ENCODE data around the gene GDPD4.
"Not testable (repeated sequence)": the region's sequence is repeated elsewhere in the genome, so short reads cannot be mapped to it uniquely, and the experiment has no call there.

GDPD4 gene

GRCh38 chr11:77301510-77301909, at the start of gene GDPD4:
Gene GDPD4 (minus strand): TSS chr11:77301686. CDS start chr11:77285137, 16,549 bp downstream.
- no peak for DNase-seq

- no peak for DNase-seq
Observed at GRCh38 chr11:77347948-77348347, 46.5 kb upstream of the GDPD4 start.

- DNase-seq, result no peak
Observed at GRCh38 chr11:77346906-77347603, 45.6 kb upstream of the GDPD4 start.

GRCh38 chr11:77345621-77346020, 44.1 kb upstream of the GDPD4 start:
- DNase-seq, result no peak

GRCh38 chr11:77340501-77340900, 39.0 kb upstream of the GDPD4 start:
- no peak for DNase-seq

GRCh38 chr11:77332259-77332658, 30.8 kb upstream of the GDPD4 start:
- DNase-seq, result no peak

GRCh38 chr11:77325159-77325558, 23.7 kb upstream of the GDPD4 start:
- no peak for DNase-seq

GRCh38 chr11:77324508-77324907, 23.0 kb upstream of the GDPD4 start:
- no peak for DNase-seq

GRCh38 chr11:77322926-77323590, 21.6 kb upstream of the GDPD4 start:
- DNase-seq, result no peak

- no peak for DNase-seq
Observed at GRCh38 chr11:77322506-77322905, 21.0 kb upstream of the GDPD4 start.

GRCh38 chr11:77320351-77320750, 18.9 kb upstream of the GDPD4 start:
- no peak for DNase-seq

GRCh38 chr11:77318600-77318999, 17.1 kb upstream of the GDPD4 start:
- DNase-seq, result no peak

- no peak for DNase-seq
Observed at GRCh38 chr11:77316733-77317342, 15.4 kb upstream of the GDPD4 start.

GRCh38 chr11:77312107-77312506, 10.6 kb upstream of the GDPD4 start:
- DNase-seq, result no peak

GRCh38 chr11:77311701-77312100, 10.2 kb upstream of the GDPD4 start:
- no peak for DNase-seq

- no peak for DNase-seq
Observed at GRCh38 chr11:77310721-77311120, 9.2 kb upstream of the GDPD4 start.

- DNase-seq, result no peak
Observed at GRCh38 chr11:77309401-77310085, 8.1 kb upstream of the GDPD4 start.

GRCh38 chr11:77308838-77309237, 7.4 kb upstream of the GDPD4 start:
- DNase-seq, result no peak

- no peak for DNase-seq
Observed at GRCh38 chr11:77303328-77303727, 1.8 kb upstream of the GDPD4 start.

GRCh38 chr11:77302752-77303151, 1.3 kb upstream of the GDPD4 start:
- DNase-seq, result no peak

GRCh38 chr11:77300695-77301094, 791 bp downstream of the GDPD4 start:
- DNase-seq, result no peak

GRCh38 chr11:77300028-77300427, 1.5 kb downstream of the GDPD4 start:
- DNase-seq, result not testable (repeated sequence)

GRCh38 chr11:77299528-77299993, 1.9 kb downstream of the GDPD4 start:
- no peak for DNase-seq

- no peak for DNase-seq
Observed at GRCh38 chr11:77294040-77294439, 7.4 kb downstream of the GDPD4 start.
